ENCODE measurements around the gene ENG. TPM values are rescaled to one million over a fixed set of nuclear protein-coding genes. Genes with fewer than 3 reads are reported as not detected.

Gene ENG
- 100 to 1,000 TPM; 116 to 252 (median 133) TPM for total RNA-seq
- 100 to 1,000 TPM; 156 to 245 TPM for polyA plus RNA-seq
- long read RNA-seq, donor 1, transcript ENG-202 (15 exons, 3,048 nt), result major isoform, 96 of 218 reads
- long read RNA-seq, donor 1, partial matches to known transcripts, result 106 of 218 reads
- long read RNA-seq, donor 1, other reads (novel, unspliced or antisense), result 14 of 218 reads
- long read RNA-seq, donor 2, transcript ENG-202 (15 exons, 3,048 nt), result major isoform, 452 of 717 reads
- long read RNA-seq, donor 2, partial matches to known transcripts, result 200 of 717 reads
- long read RNA-seq, donor 2, other reads (novel, unspliced or antisense), result 64 of 717 reads
- long read RNA-seq, donor 3, transcript ENG-202 (15 exons, 3,048 nt), result major isoform, 128 of 228 reads
- long read RNA-seq, donor 3, partial matches to known transcripts, result 83 of 228 reads
- long read RNA-seq, donor 3, other reads (novel, unspliced or antisense), result 15 of 228 reads

- peak; percentile 91 to 94 (median 92) for DNase-seq
- Histone ChIP-seq H3K9me3 (peaks cover 0 to 8% (median 3%) of the 10 kb centered on the region in 12 donors), H3K27me3 (no peaks in the 10 kb centered on the region), H3K27ac (peak within 1 kb of the TSS; percentile 85 to 98 (median 95)), H3K36me3 (peaks cover 0 to 33% (median 24%) of the 10 kb centered on the region in 9 donors), H3K4me1 (peaks cover 14 to 76% (median 51%) of the 10 kb centered on the region in 12 donors), H3K4me3 (peak within 1 kb of the TSS; percentile 49 to 94 (median 88))
- ATAC-seq, result peak; percentile 54 to 83 (median 73)
- WGBS, 4 donors, result 30 to 54% (median 39%) methylated on average over 21 to 37 of the region's 37 CpGs
- intact Hi-C loops (cut with DNase I), result loop anchor here in 1 of 10 donors (10.0 kb wide), 1 partner anchor 89 kb away; no protein-coding TSS in a partner anchor
- TF ChIP-seq POLR2A (IDR thresholded peaks at IDR 0.05), result peak in 1 of 2 donors; percentile 75
- TF ChIP-seq, protein P1, sequence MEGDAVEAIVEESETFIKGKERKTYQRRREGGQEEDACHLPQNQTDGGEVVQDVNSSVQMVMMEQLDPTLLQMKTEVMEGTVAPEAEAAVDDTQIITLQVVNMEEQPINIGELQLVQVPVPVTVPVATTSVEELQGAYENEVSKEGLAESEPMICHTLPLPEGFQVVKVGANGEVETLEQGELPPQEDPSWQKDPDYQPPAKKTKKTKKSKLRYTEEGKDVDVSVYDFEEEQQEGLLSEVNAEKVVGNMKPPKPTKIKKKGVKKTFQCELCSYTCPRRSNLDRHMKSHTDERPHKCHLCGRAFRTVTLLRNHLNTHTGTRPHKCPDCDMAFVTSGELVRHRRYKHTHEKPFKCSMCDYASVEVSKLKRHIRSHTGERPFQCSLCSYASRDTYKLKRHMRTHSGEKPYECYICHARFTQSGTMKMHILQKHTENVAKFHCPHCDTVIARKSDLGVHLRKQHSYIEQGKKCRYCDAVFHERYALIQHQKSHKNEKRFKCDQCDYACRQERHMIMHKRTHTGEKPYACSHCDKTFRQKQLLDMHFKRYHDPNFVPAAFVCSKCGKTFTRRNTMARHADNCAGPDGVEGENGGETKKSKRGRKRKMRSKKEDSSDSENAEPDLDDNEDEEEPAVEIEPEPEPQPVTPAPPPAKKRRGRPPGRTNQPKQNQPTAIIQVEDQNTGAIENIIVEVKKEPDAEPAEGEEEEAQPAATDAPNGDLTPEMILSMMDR (IDR thresholded peaks at IDR 0.05), result no peak
Measured at GRCh38 chr9:127854184-127854806, at the start of gene ENG. Gene ENG (minus strand): TSS chr9:127854658. CDS start chr9:127854355, 303 bp downstream.

- Histone ChIP-seq H3K27me3 (no peaks in the 10 kb centered on the region), H3K36me3 (peaks cover 0 to 12% (median 11%) of the 10 kb centered on the region in 9 donors), H3K27ac (peak overlapping the region; percentile 67 to 93 (median 81)), H3K4me3 (peak overlapping the region in 3 of 12 donors; percentile 16 to 51 (median 28)), H3K9me3 (no peaks in the 10 kb centered on the region), H3K4me1 (peaks cover 9 to 62% (median 42%) of the 10 kb centered on the region in 12 donors)
- DNase-seq (peak; percentile 83 to 91 (median 87)), ATAC-seq (peak; percentile 39 to 80 (median 54))
- 39 to 57% (median 44%) methylated on average over 6 to 17 of the region's 17 CpGs for WGBS, 4 donors
- peak in 1 of 2 donors; percentile 46 for TF ChIP-seq POLR2A (IDR thresholded peaks at IDR 0.05)
- TF ChIP-seq, protein P1 (IDR thresholded peaks at IDR 0.05), result no peak
- intact Hi-C loops (cut with DNase I), result no loop called here
Measured at GRCh38 chr9:127903557-127904475, 49.4 kb upstream of the ENG start.

DNA sequence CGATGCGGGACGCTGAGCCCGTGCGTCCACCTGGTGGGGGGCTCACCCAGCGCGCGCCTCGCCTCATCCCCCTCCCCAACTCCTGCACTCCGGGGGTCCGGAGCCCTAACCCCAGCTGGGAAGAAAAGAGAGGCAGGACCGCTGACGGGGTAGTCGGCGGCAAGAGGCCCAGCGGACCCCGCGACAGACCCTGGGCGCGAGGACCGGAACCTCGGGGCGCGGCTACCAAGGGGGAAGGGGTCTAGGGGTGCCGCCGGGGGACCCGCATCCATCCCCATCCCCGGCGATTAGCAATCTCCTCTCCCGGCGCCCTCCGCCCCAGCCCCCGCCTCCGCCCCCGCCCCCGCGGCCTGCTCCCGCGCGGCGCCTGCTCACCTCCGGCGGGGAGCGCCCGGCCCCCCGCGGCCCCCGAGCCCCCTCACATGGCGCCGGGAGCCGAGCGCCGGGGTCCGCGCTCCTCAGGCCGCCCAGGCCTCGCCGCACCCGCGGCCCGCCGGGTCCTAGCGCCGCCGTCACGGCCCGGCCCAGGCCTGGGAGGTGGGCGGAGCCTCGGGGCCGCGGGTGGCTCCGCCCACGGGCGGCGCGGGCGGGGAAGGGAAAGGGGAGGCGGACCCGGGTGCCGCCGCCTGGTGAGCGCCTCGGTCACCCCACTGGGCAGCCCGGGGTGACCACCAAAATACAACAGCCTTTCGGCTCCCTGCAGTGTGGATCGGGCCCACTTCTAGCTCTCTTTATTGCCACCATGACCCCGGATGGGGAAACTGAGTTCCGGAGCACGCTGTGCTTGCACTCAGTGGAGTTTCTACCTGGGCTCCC, 44.9 kb upstream of the ENG start, which contains the start of gene ST6GALNAC6:
Gene ST6GALNAC6 (minus strand): TSS at position 476 of the 816 bp plus-strand sequence. CDS start 1,622 bp downstream, outside the sequence.
- DNase-seq (peak; percentile 78 to 91 (median 81)), ATAC-seq (peak; percentile 59 to 88 (median 73))
- H3K4me1 ChIP-seq, result peaks cover 7 to 56% (median 46%) of the 10 kb centered on the region in 12 donors
- H3K27ac ChIP-seq, result peak within 1 kb of the TSS; percentile 84 to 97 (median 93)
- 1 to 3% (median 1%) methylated on average over 17 to 89 of the region's 89 CpGs for WGBS, 4 donors
- peak within 1 kb of the TSS; percentile 57 to 98 (median 94) for H3K4me3 ChIP-seq
- intact Hi-C loops (cut with DNase I), result no loop called here
- H3K27me3 ChIP-seq, result no peaks in the 10 kb centered on the region
- TF ChIP-seq, protein P1 (IDR thresholded peaks at IDR 0.05), result peak in 5 of 12 donors; percentile 7 to 30 (median 16)
- TF ChIP-seq POLR2A (IDR thresholded peaks at IDR 0.05), result peak in 1 of 2 donors; percentile 58
- peaks cover 0 to 3% (median 0%) of the 10 kb centered on the region in 12 donors for H3K9me3 ChIP-seq
- peaks cover 0 to 22% (median 19%) of the 10 kb centered on the region in 9 donors for H3K36me3 ChIP-seq

Measured in heart left ventricle (tissue), 16 donors.